Prostate gland (tissue), 2 donors: ENCODE data around the gene KCTD17. TPM values are rescaled to one million over a fixed set of nuclear protein-coding genes. Genes with fewer than 3 reads are reported as not detected.

Experiments used
- DNase-seq: peaks from one replicate; pipeline ENCODE4 v3.0.0-alpha.2; 2019; ENCODE audit warnings: low spot score
- H3K27ac ChIP-seq, 2 donors: fragments of 200-600 bp; sonication (generic); 2 replicates each; pipeline ENCODE4 v1.5.1; 2017 to 2019
- H3K27me3 ChIP-seq: fragments of 200-600 bp; sonication (generic); replicated peaks from 2 replicates; pipeline ENCODE4 v1.5.1; 2019; ENCODE audit not compliant: insufficient read depth
- H3K36me3 ChIP-seq, 2 donors: fragments of 200-600 bp; sonication (generic); 1 replicate in 1 of 2; 2 replicates in 1 of 2; pipeline versions ENCODE4 v1.5.1 to v1.8.1; 2017 to 2019
- H3K4me1 ChIP-seq: fragments of 200-600 bp; sonication (generic); replicated peaks from 2 replicates; pipeline ENCODE4 v1.5.1; 2019
- H3K4me3 ChIP-seq, 2 donors: fragments of 200-600 bp; sonication (generic); 2 replicates each; pipeline ENCODE4 v1.5.1; 2017 to 2019
- H3K9me3 ChIP-seq: fragments of 200-600 bp; sonication (generic); 2 replicates; pipeline ENCODE4 v1.5.1; 2017
- CTCF ChIP-seq, 4 experiments: fragments of 200-600 bp in 2 of 4; fragments of 450-650 bp in 2 of 4; sonication (generic) in 2 of 4; IDR thresholded peaks; 1 replicate in 3 of 4; 2 replicates in 1 of 4; pipeline ENCODE4 v1.5.1; 2016 to 2019; ENCODE audit warnings: antibody characterized with exemption in 4 of 4, mild to moderate bottlenecking in 2 of 4, moderate library complexity in 2 of 4
- POLR2A ChIP-seq: fragments of 450-650 bp; IDR thresholded peaks from one replicate; pipeline ENCODE4 v1.6.1; 2016; ENCODE audit warnings: antibody characterized with exemption, mild to moderate bottlenecking
- POLR2AphosphoS5 ChIP-seq: sonication (generic); formaldehyde crosslinking; IDR thresholded peaks from one replicate; pipeline ENCODE4 v1.6.1; 2017; ENCODE audit warnings: antibody characterized with exemption
- WGBS: methylation state at CpG from one replicate; pipeline ENCODE4 v1.1.5; 2018; 5-methylcytosine and 5-hydroxymethylcytosine counted together
- intact Hi-C: fragments of 100-400 bp; cut with DNase I; formaldehyde crosslinking; loops from one replicate; pipeline ENCODE4 v1.14.2; 2022
- total RNA-seq, 2 donors: library from RNA; depleted of rRNA; stranded (reverse); fragments of >200 nt; gene quantifications; one replicate each; pipeline ENCODE4 v1.1.0, GENCODE V29; 2016

The KCTD17 gene
- total RNA-seq, 2 donors from 2014 or later: 7.8 to 32.4 TPM

- Histone ChIP-seq H3K27me3 (no peaks in the 10 kb centered on the region), H3K4me3 (no peak overlapping the region), H3K4me1 (peaks cover 16% of the 10 kb centered on the region), H3K9me3 (no peaks in the 10 kb centered on the region), H3K27ac (no peak overlapping the region), H3K36me3 (peaks cover 0 to 4% of the 10 kb centered on the region in 2 donors)
- DNase-seq: no peak
- WGBS: 62% methylated on average over 16 of the region's 16 CpGs
- TF ChIP-seq POLR2A (no peak), CTCF (IDR thresholded peaks at IDR 0.05) (no peak), POLR2AphosphoS5 (no peak)
- intact Hi-C loops: no loop called here
Observed at GRCh38 chr22:37022483-37023337, 28.8 kb upstream of the KCTD17 start.

- H3K27ac ChIP-seq: no peak overlapping the region
- no peak for DNase-seq
Observed at GRCh38 chr22:37023743-37024338, 27.7 kb upstream of the KCTD17 start.

DNA sequence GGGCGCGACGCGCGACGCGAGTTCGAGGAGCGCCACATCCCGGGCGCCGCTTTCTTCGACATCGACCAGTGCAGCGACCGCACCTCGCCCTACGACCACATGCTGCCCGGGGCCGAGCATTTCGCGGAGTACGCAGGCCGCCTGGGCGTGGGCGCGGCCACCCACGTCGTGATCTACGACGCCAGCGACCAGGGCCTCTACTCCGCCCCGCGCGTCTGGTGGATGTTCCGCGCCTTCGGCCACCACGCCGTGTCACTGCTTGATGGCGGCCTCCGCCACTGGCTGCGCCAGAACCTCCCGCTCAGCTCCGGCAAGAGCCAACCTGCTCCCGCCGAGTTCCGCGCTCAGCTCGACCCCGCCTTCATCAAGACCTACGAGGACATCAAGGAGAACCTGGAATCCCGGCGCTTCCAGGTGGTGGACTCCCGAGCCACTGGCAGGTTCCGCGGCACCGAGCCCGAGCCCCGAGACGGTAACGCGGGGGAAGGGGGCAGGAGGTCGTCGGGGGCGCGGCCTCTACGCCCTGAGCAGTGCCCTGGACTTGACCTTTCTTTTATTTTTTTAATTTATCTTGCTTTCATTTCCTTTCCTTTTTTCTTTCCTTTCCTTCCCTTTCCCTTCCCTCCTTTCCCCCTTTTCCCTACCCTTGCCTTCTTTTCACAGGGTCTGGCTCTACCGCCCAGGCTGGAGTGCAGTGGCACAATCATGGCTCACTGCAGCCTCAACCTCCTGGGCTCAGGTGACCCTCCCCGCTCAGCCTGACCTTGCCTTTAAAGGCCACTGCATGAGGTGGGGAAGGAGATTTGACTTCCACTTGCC is 27.0 kb upstream of the KCTD17 start:
- Histone ChIP-seq H3K4me3 (no peak overlapping the region), H3K36me3 (peaks cover 0 to 4% of the 10 kb centered on the region in 2 donors), H3K27me3 (no peaks in the 10 kb centered on the region), H3K9me3 (no peaks in the 10 kb centered on the region), H3K4me1 (peaks cover 10% of the 10 kb centered on the region), H3K27ac (no peak overlapping the region)
- WGBS: 94% methylated on average over 71 of the region's 71 CpGs
- intact Hi-C loops: no loop called here
- no peak for DNase-seq
- TF ChIP-seq POLR2A (no peak), CTCF (IDR thresholded peaks at IDR 0.05) (no peak), POLR2AphosphoS5 (no peak)

More at GRCh38 chr22:37023743-37024338, 27.7 kb upstream of the KCTD17 start:
- 95% methylated on average over 34 of the region's 34 CpGs for WGBS
- Histone ChIP-seq H3K27me3 (no peaks in the 10 kb centered on the region), H3K9me3 (no peaks in the 10 kb centered on the region), H3K4me3 (no peak overlapping the region), H3K4me1 (peaks cover 10% of the 10 kb centered on the region), H3K36me3 (peaks cover 0 to 4% of the 10 kb centered on the region in 2 donors)
- TF ChIP-seq POLR2A (no peak), POLR2AphosphoS5 (no peak), CTCF (IDR thresholded peaks at IDR 0.05) (no peak)
- intact Hi-C loops: no loop called here

- no peak overlapping the region for H3K4me3 ChIP-seq
- intact Hi-C loops: no loop called here
Observed at GRCh38 chr22:37025500-37026070, 26.0 kb upstream of the KCTD17 start.

More at GRCh38 chr22:37025500-37026070, 26.0 kb upstream of the KCTD17 start:
- Histone ChIP-seq H3K27ac (no peak overlapping the region), H3K9me3 (no peaks in the 10 kb centered on the region), H3K36me3 (peaks cover 4 to 5% of the 10 kb centered on the region in 2 donors), H3K4me1 (peaks cover 7% of the 10 kb centered on the region), H3K27me3 (no peaks in the 10 kb centered on the region)
- 78% methylated on average over 10 of the region's 10 CpGs for WGBS
- DNase-seq: no peak
- TF ChIP-seq CTCF (IDR thresholded peaks at IDR 0.05): no peak
- TF ChIP-seq POLR2AphosphoS5: no peak
- TF ChIP-seq POLR2A: no peak
